Upper lobe of left lung (tissue), 6 donors: Measurements from ENCODE around the gene SEMA6D. TPM values are rescaled to one million over a fixed set of nuclear protein-coding genes. Genes with fewer than 3 reads are reported as not detected.

Experiments used
- ATAC-seq, 2 donors: fragments of 200-7000 bp; cut with Tn5 transposase; one replicate each; pipeline ENCODE4 v1.9.1; 2022; ENCODE audit warnings: mild to moderate bottlenecking in 2 of 2, moderate library complexity in 2 of 2; ENCODE audit not compliant: low FRiP score in 2 of 2
- DNase-seq, 2 donors: peaks; one replicate each; pipeline ENCODE4 v3.0.0-alpha.2; 2019 to 2020
- H3K27ac ChIP-seq, 4 donors: fragments of 200-600 bp; sonication (generic); one replicate each; pipeline ENCODE4 v1.5.1; 2016 to 2019
- H3K27me3 ChIP-seq, 4 donors: fragments of 200-600 bp; sonication (generic); one replicate each; pipeline ENCODE4 v1.5.1; 2017 to 2019
- H3K36me3 ChIP-seq, 4 donors: fragments of 200-600 bp; sonication (generic); one replicate each; pipeline ENCODE4 v1.5.1; 2016 to 2019
- H3K4me1 ChIP-seq, 4 donors: fragments of 200-600 bp; sonication (generic); one replicate each; pipeline ENCODE4 v1.5.1; 2018 to 2019
- H3K4me3 ChIP-seq, 4 donors: fragments of 200-600 bp; sonication (generic); one replicate each; pipeline ENCODE4 v1.5.1; 2017 to 2019; ENCODE audit warnings: mild to moderate bottlenecking in 2 of 4, moderate library complexity in 1 of 4
- H3K9me3 ChIP-seq, 4 donors: fragments of 200-600 bp; sonication (generic); one replicate each; pipeline ENCODE4 v1.5.1; 2018 to 2019
- CTCF ChIP-seq, 6 experiments: fragments of 450-650 bp in 4 of 6; fragments of 200-600 bp in 2 of 6; sonication (generic) in 2 of 6; IDR thresholded peaks; one replicate each; pipeline ENCODE4 v1.5.1; 2016 to 2019; ENCODE audit warnings: antibody characterized with exemption in 6 of 6
- EP300 ChIP-seq, 4 donors: sonication (generic); formaldehyde crosslinking; IDR thresholded peaks; one replicate each; pipeline ENCODE4 v1.5.1; 2017; ENCODE audit warnings: antibody characterized with exemption in 4 of 4, control low read depth in 2 of 4
- POLR2A ChIP-seq, 4 donors: fragments of 450-650 bp; IDR thresholded peaks; one replicate each; pipeline ENCODE4 v1.5.1; 2016 to 2017; ENCODE audit warnings: antibody characterized with exemption in 4 of 4, mild to moderate bottlenecking in 2 of 4
- POLR2AphosphoS5 ChIP-seq, 2 donors: sonication (generic); formaldehyde crosslinking; IDR thresholded peaks; one replicate each; pipeline ENCODE4 v1.5.1; 2017; ENCODE audit warnings: antibody characterized with exemption in 2 of 2
- WGBS, 2 donors: methylation state at CpG; one replicate each; pipeline ENCODE4 v1.1.5; 2017 to 2018; 5-methylcytosine and 5-hydroxymethylcytosine counted together
- total RNA-seq, 6 donors: library from RNA; depleted of rRNA in 4 of 6; stranded (reverse); fragments of >200 nt in 4 of 6; gene quantifications; one replicate each; pipeline versions ENCODE4 v1.1.0 to v1.2.1, GENCODE V29; 2016 to 2021
- donor health status: DM: no; HTN: no; CAD: no; lungs with moderate emphysema.
- donor health status: DM: no; HTN: yes; CAD: no; lungs with severe emphysema.

SEMA6D gene
- total RNA-seq, 6 donors from 2014 or later: 6.9 to 10.5 (median 9.0) TPM

GRCh38 chr15:47705281-47705997 is 11.9 kb upstream of the SEMA6D start:
- WGBS, 2 donors: 84 to 85% methylated on average over 8 of the region's 8 CpGs
- no peaks in the 10 kb centered on the region for H3K27me3 ChIP-seq
- H3K36me3 ChIP-seq: no peaks in the 10 kb centered on the region
- TF ChIP-seq EP300 (IDR thresholded peaks at IDR 0.05): no peak
- TF ChIP-seq POLR2A (IDR thresholded peaks at IDR 0.05): no peak
- TF ChIP-seq CTCF (IDR thresholded peaks at IDR 0.05): no peak
- no peak for TF ChIP-seq POLR2AphosphoS5 (IDR thresholded peaks at IDR 0.05)
- no peaks in the 10 kb centered on the region for H3K9me3 ChIP-seq
- no peak for DNase-seq
- H3K4me3 ChIP-seq: no peak overlapping the region
- H3K27ac ChIP-seq: no peak overlapping the region
- ATAC-seq: peak in 1 of 2 donors; percentile 16
- H3K4me1 ChIP-seq: peaks cover 0 to 6% (median 0%) of the 10 kb centered on the region in 4 donors

GRCh38 chr15:47707391-47707790 is 9.9 kb upstream of the SEMA6D start:
- ATAC-seq (no peak), DNase-seq (no peak)
- no peaks in the 10 kb centered on the region for H3K9me3 ChIP-seq
- no peak overlapping the region for H3K27ac ChIP-seq
- TF ChIP-seq POLR2AphosphoS5 (IDR thresholded peaks at IDR 0.05) (no peak), POLR2A (IDR thresholded peaks at IDR 0.05) (no peak)
- WGBS, 2 donors: 80 to 94% methylated on average over 5 of the region's 5 CpGs
- H3K4me1 ChIP-seq: peaks cover 0 to 6% (median 3%) of the 10 kb centered on the region in 4 donors
- H3K36me3 ChIP-seq: no peaks in the 10 kb centered on the region
- no peaks in the 10 kb centered on the region for H3K27me3 ChIP-seq
- no peak overlapping the region for H3K4me3 ChIP-seq

- Histone ChIP-seq H3K27me3 (no peaks in the 10 kb centered on the region), H3K9me3 (no peaks in the 10 kb centered on the region), H3K4me1 (peaks cover 0 to 9% (median 3%) of the 10 kb centered on the region in 4 donors), H3K27ac (no peak overlapping the region), H3K36me3 (no peaks in the 10 kb centered on the region), H3K4me3 (no peak overlapping the region)
- ATAC-seq (peak in 1 of 2 donors; percentile 48), DNase-seq (no peak)
- no peak for TF ChIP-seq POLR2A (IDR thresholded peaks at IDR 0.05)
- WGBS, 2 donors: 58 to 66% methylated on average over 3 of the region's 3 CpGs
Observed at GRCh38 chr15:47708161-47708980, 8.9 kb upstream of the SEMA6D start.

GRCh38 chr15:47711655-47712054 is 5.7 kb upstream of the SEMA6D start:
- no peak overlapping the region for H3K4me3 ChIP-seq
- no peaks in the 10 kb centered on the region for H3K9me3 ChIP-seq
- DNase-seq: no peak
- H3K27ac ChIP-seq: no peak overlapping the region
- H3K27me3 ChIP-seq: no peaks in the 10 kb centered on the region
- no peak for TF ChIP-seq EP300 (IDR thresholded peaks at IDR 0.05)
- TF ChIP-seq CTCF (IDR thresholded peaks at IDR 0.05): peak in 4 of 6 experiments; percentile 30 to 42 (median 36)
- H3K4me1 ChIP-seq: peaks cover under 1 to 13% (median 9%) of the 10 kb centered on the region in 4 donors
- H3K36me3 ChIP-seq: no peaks in the 10 kb centered on the region
- no peak for ATAC-seq

GRCh38 chr15:47715402-47715801 is 1.9 kb upstream of the SEMA6D start:
- TF ChIP-seq EP300 (IDR thresholded peaks at IDR 0.05) (no peak), POLR2AphosphoS5 (IDR thresholded peaks at IDR 0.05) (no peak), POLR2A (IDR thresholded peaks at IDR 0.05) (no peak), CTCF (IDR thresholded peaks at IDR 0.05) (no peak)
- H3K36me3 ChIP-seq: no peaks in the 10 kb centered on the region
- H3K9me3 ChIP-seq: no peaks in the 10 kb centered on the region
- WGBS, 2 donors: 80 to 84% methylated on average over 7 of the region's 7 CpGs
- ATAC-seq (no peak), DNase-seq (no peak)
- peaks cover 4 to 30% (median 16%) of the 10 kb centered on the region in 4 donors for H3K4me1 ChIP-seq
- H3K27me3 ChIP-seq: peaks cover 0 to 4% (median 2%) of the 10 kb centered on the region in 4 donors
- H3K27ac ChIP-seq: no peak overlapping the region
- no peak overlapping the region for H3K4me3 ChIP-seq
